Neural cell (in vitro differentiated cells): ENCODE results near the gene TAF1A. TPM values are rescaled to one million over a fixed set of nuclear protein-coding genes. Genes with fewer than 3 reads are reported as not detected.

Experiments
- H2AFZ ChIP-seq: fragments of 200-600, 300-800 bp; sonication (generic), shearing (Covaris generic); 2 replicates; pipeline ENCODE4 v1.6.0; 2014; ENCODE audit warnings: low read depth, mild to moderate bottlenecking, antibody characterized with exemption, low read length, moderate library complexity
- H3F3A ChIP-seq: fragments of 200-600 bp; shearing (Covaris generic); 2 replicates; pipeline ENCODE4 v1.6.1; 2016; ENCODE audit warnings: mild to moderate bottlenecking, moderate library complexity, mixed read lengths, antibody characterized with exemption, low read length; ENCODE audit not compliant: insufficient read depth, poor library complexity, severe bottlenecking
- H3K27ac ChIP-seq: fragments of 200-600, 300-800 bp; sonication (generic), shearing (Covaris generic); 2 replicates; pipeline ENCODE4 v1.5.1; 2014; ENCODE audit warnings: mild to moderate bottlenecking, low read length, moderate library complexity
- H3K27me3 ChIP-seq: fragments of 300-800, 200-600 bp; sonication (generic), shearing (Covaris generic); 2 replicates; pipeline ENCODE4 v1.6.0; 2014; ENCODE audit warnings: mild to moderate bottlenecking, low read depth, low read length, moderate library complexity; ENCODE audit not compliant: insufficient read depth
- H3K36me3 ChIP-seq: fragments of 300-800, 200-600 bp; sonication (generic), shearing (Covaris generic); 2 replicates; pipeline ENCODE4 v1.5.1; 2014; ENCODE audit warnings: mild to moderate bottlenecking, antibody characterized with exemption, low read length, moderate library complexity; ENCODE audit not compliant: insufficient read depth
- H3K4me2 ChIP-seq: fragments of 300-800, 200-600 bp; sonication (generic), shearing (Covaris generic); 2 replicates; pipeline ENCODE4 v1.6.0; 2014; ENCODE audit warnings: mild to moderate bottlenecking, low read length
- H3K4me3 ChIP-seq: fragments of 300-800, 200-600 bp; sonication (generic), shearing (Covaris generic); 2 replicates; pipeline ENCODE4 v1.5.1; 2014; ENCODE audit warnings: mild to moderate bottlenecking, low read length, moderate library complexity
- H3K79me2 ChIP-seq: fragments of 200-600 bp; shearing (Covaris generic); replicated peaks from 2 replicates; pipeline ENCODE4 v1.6.0; 2014; ENCODE audit warnings: mild to moderate bottlenecking, low read length, moderate library complexity; ENCODE audit not compliant: insufficient read depth
- H3K9ac ChIP-seq: fragments of 300-800, 200-600 bp; sonication (generic), shearing (Covaris generic); 2 replicates; pipeline ENCODE4 v1.6.1; 2016; ENCODE audit warnings: mild to moderate bottlenecking, low read length, mixed read lengths
- H3K9me2 ChIP-seq: fragments of 200-600 bp; shearing (Covaris generic); 2 replicates; pipeline ENCODE4 v1.6.1; 2016; ENCODE audit warnings: mild to moderate bottlenecking, low read length, mixed read lengths; ENCODE audit not compliant: insufficient read depth
- H3K9me3 ChIP-seq: fragments of 200-600, 300-800 bp; sonication (generic), shearing (Covaris generic); 2 replicates; pipeline ENCODE4 v1.6.1; 2016; ENCODE audit warnings: mild to moderate bottlenecking, mixed run types, low read length, moderate library complexity, mixed read lengths
- H4K20me1 ChIP-seq: fragments of 200-600 bp; shearing (Covaris generic); 2 replicates; pipeline ENCODE4 v1.6.1; 2016; ENCODE audit warnings: mild to moderate bottlenecking, mixed run types; ENCODE audit not compliant: insufficient read depth
- CTCF ChIP-seq: fragments of 450-650 bp; IDR thresholded peaks from 2 replicates; pipeline ENCODE4 v1.5.1; 2014; ENCODE audit warnings: antibody characterized with exemption, mild to moderate bottlenecking, moderate library complexity; ENCODE audit not compliant: poor library complexity, severe bottlenecking
- EP300 ChIP-seq: fragments of 450-650 bp; conservative IDR thresholded peaks from 2 replicates; pipeline ENCODE4 v1.6.1; 2014; ENCODE audit warnings: antibody characterized with exemption, mild to moderate bottlenecking, moderate library complexity; ENCODE audit not compliant: poor library complexity, severe bottlenecking
- EZH2 ChIP-seq: fragments of 200-600, 300-800 bp; shearing (Covaris generic), sonication (generic); IDR thresholded peaks from 2 replicates; pipeline ENCODE4 v1.6.1; 2014; ENCODE audit warnings: antibody characterized with exemption, low read length, borderline replicate concordance, mild to moderate bottlenecking; ENCODE audit not compliant: insufficient read depth, poor library complexity, severe bottlenecking
- MXI1 ChIP-seq: fragments of 450-650 bp; conservative IDR thresholded peaks from 2 replicates; pipeline ENCODE4 v1.6.1; 2014; ENCODE audit warnings: antibody characterized with exemption, mild to moderate bottlenecking; ENCODE audit not compliant: poor library complexity, severe bottlenecking
- POLR2AphosphoS5 ChIP-seq: IDR thresholded peaks from 2 replicates; pipeline ENCODE4 v1.6.1; 2012
- RAD21 ChIP-seq: fragments of 450-650 bp; conservative IDR thresholded peaks from 2 replicates; pipeline ENCODE4 v1.6.1; 2014; ENCODE audit warnings: antibody characterized with exemption, mild to moderate bottlenecking, moderate library complexity
- REST ChIP-seq: IDR thresholded peaks from 2 replicates; pipeline ENCODE4 v1.6.1; 2012; ENCODE audit warnings: borderline replicate concordance
- SMC3 ChIP-seq: fragments of 450-650 bp; conservative IDR thresholded peaks from 2 replicates; pipeline ENCODE4 v1.6.1; 2014; ENCODE audit warnings: antibody characterized with exemption, mild to moderate bottlenecking, moderate library complexity; ENCODE audit not compliant: poor library complexity
- TAF1 ChIP-seq: IDR thresholded peaks from 2 replicates; pipeline ENCODE4 v1.6.1; 2012; ENCODE audit warnings: low read depth
- polyA plus RNA-seq: library from polyadenylated mRNA; depleted of rRNA; stranded (reverse); fragments of >200 nt; gene quantifications from 2 replicates; pipeline ENCODE4 v1.2.3, GENCODE V29; 2014

TAF1A gene
- polyA plus RNA-seq, 1 donor from 2014 or later: 25.5 TPM

DNA sequence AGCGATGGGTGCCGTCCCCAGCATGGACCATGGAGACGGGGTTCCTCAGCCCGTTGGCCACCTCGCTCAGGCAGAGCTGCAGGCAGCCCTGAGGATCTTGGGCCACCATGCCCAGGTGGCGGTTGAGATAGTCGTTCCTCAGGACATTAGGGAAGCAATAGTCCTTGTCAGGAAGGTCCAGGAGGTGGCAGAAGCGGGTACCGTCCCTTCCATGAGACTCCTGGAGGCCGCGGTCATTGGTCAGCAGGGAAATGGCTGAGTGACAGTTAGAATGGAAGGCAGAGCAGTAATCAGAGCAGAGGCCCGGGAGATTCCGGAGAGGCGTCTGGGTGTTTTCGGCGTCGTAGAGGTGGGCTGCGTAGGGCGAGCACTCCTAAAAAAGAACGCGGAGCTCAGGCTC, 45.9 kb downstream of the TAF1A start:
- H3K4me2 ChIP-seq: no peak overlapping the region
- H3F3A ChIP-seq: no peaks in the 10 kb centered on the region
- H3K9me2 ChIP-seq: no peaks in the 10 kb centered on the region
- no peak overlapping the region for H3K4me3 ChIP-seq
- H4K20me1 ChIP-seq: no peaks in the 10 kb centered on the region
- H3K9me3 ChIP-seq: no peaks in the 10 kb centered on the region
- H3K36me3 ChIP-seq: no peaks in the 10 kb centered on the region
- TF ChIP-seq RAD21: no peak
- no peak for TF ChIP-seq CTCF
- no peak for TF ChIP-seq POLR2AphosphoS5
- no peak for TF ChIP-seq REST
- TF ChIP-seq MXI1: no peak
- TF ChIP-seq EP300: no peak
- no peak for TF ChIP-seq TAF1
- no peak for TF ChIP-seq EZH2
- TF ChIP-seq SMC3: no peak
- H3K79me2 ChIP-seq: no peaks in the 10 kb centered on the region
- no peaks in the 10 kb centered on the region for H3K27me3 ChIP-seq
- no peak overlapping the region for H3K9ac ChIP-seq
- no peak overlapping the region for H2AFZ ChIP-seq
- H3K27ac ChIP-seq: no peak overlapping the region

- Histone ChIP-seq H3K9ac (no peak overlapping the region), H3K9me3 (no peaks in the 10 kb centered on the region)
These were observed 49.1 kb downstream of the TAF1A start for GRCh38 chr1:222540598-222540995.

More at GRCh38 chr1:222540598-222540995, 49.1 kb downstream of the TAF1A start:
- H3K36me3 ChIP-seq: no peaks in the 10 kb centered on the region
- no peaks in the 10 kb centered on the region for H3K9me2 ChIP-seq
- H3K4me3 ChIP-seq: no peak overlapping the region
- H2AFZ ChIP-seq: no peak overlapping the region
- no peaks in the 10 kb centered on the region for H3K79me2 ChIP-seq
- H3F3A ChIP-seq: no peaks in the 10 kb centered on the region
- no peak overlapping the region for H3K27ac ChIP-seq
- H3K27me3 ChIP-seq: no peaks in the 10 kb centered on the region
- TF ChIP-seq EZH2: no peak
- no peak for TF ChIP-seq TAF1
- no peaks in the 10 kb centered on the region for H4K20me1 ChIP-seq
- no peak overlapping the region for H3K4me2 ChIP-seq
